Nephron progenitor cell (in vitro differentiated cells): ENCODE results near the gene CD79A.

Experiments used
- DNase-seq: peaks from one replicate; pipeline ENCODE4 v3.0.0; 2021
- H3K27ac Mint-ChIP-seq: 2 replicates; pipeline ENCODE4 v1.8.0; 2021; ENCODE audit warnings: mild to moderate bottlenecking, moderate library complexity, mixed read lengths
- H3K27me3 Mint-ChIP-seq: 2 replicates; pipeline ENCODE4 v1.8.0; 2021; ENCODE audit warnings: mild to moderate bottlenecking, low read depth, mixed read lengths; ENCODE audit not compliant: poor library complexity
- H3K36me3 Mint-ChIP-seq: 2 replicates; pipeline ENCODE4 v1.8.0; 2021; ENCODE audit warnings: low read depth, mixed read lengths
- H3K4me1 Mint-ChIP-seq: 2 replicates; pipeline ENCODE4 v1.8.0; 2021; ENCODE audit warnings: mixed read lengths
- H3K4me3 Mint-ChIP-seq: 2 replicates; pipeline ENCODE4 v1.8.0; 2021; ENCODE audit warnings: mild to moderate bottlenecking, moderate library complexity, mixed read lengths
- H3K9me3 Mint-ChIP-seq: 2 replicates; pipeline ENCODE4 v1.8.0; 2021; ENCODE audit warnings: mild to moderate bottlenecking, moderate library complexity, mixed read lengths
- TF ChIP-seq, protein P1 (sequence below): fragments of 200-600 bp; sonication (generic); IDR thresholded peaks from 2 replicates; pipeline ENCODE4 v1.5.0; 2021; ENCODE audit warnings: antibody characterized with exemption

The CD79A gene

DNA sequence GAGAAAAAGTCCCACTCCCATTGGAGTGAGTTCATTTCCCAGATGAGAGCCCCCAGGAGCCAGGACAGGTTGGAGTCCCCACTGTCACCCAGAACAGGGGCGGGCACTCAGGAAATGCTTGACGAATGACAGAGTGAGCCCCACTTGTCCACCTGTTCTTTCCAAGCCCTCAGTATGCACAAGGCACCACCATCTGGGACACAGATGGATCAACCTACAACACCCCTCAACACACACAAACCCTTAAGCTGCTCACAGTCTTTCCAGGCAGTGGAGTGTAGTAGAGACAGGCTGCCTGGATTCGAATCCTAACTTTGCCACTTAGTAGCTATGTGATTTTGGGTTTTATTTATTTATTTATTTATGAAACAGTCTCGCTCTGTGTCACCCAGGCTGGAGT lies 13.9 kb downstream of the CD79A start:
- H3K27me3 Mint-ChIP-seq, result peaks cover 3% of the 10 kb centered on the region
- TF ChIP-seq, protein P1, sequence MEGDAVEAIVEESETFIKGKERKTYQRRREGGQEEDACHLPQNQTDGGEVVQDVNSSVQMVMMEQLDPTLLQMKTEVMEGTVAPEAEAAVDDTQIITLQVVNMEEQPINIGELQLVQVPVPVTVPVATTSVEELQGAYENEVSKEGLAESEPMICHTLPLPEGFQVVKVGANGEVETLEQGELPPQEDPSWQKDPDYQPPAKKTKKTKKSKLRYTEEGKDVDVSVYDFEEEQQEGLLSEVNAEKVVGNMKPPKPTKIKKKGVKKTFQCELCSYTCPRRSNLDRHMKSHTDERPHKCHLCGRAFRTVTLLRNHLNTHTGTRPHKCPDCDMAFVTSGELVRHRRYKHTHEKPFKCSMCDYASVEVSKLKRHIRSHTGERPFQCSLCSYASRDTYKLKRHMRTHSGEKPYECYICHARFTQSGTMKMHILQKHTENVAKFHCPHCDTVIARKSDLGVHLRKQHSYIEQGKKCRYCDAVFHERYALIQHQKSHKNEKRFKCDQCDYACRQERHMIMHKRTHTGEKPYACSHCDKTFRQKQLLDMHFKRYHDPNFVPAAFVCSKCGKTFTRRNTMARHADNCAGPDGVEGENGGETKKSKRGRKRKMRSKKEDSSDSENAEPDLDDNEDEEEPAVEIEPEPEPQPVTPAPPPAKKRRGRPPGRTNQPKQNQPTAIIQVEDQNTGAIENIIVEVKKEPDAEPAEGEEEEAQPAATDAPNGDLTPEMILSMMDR, result no peak
- H3K9me3 Mint-ChIP-seq, result no peaks in the 10 kb centered on the region
- no peak for DNase-seq
- peaks cover 6% of the 10 kb centered on the region for H3K36me3 Mint-ChIP-seq
- H3K4me3 Mint-ChIP-seq, result no peak overlapping the region
- peaks cover 41% of the 10 kb centered on the region for H3K4me1 Mint-ChIP-seq
- H3K27ac Mint-ChIP-seq, result no peak overlapping the region

DNA sequence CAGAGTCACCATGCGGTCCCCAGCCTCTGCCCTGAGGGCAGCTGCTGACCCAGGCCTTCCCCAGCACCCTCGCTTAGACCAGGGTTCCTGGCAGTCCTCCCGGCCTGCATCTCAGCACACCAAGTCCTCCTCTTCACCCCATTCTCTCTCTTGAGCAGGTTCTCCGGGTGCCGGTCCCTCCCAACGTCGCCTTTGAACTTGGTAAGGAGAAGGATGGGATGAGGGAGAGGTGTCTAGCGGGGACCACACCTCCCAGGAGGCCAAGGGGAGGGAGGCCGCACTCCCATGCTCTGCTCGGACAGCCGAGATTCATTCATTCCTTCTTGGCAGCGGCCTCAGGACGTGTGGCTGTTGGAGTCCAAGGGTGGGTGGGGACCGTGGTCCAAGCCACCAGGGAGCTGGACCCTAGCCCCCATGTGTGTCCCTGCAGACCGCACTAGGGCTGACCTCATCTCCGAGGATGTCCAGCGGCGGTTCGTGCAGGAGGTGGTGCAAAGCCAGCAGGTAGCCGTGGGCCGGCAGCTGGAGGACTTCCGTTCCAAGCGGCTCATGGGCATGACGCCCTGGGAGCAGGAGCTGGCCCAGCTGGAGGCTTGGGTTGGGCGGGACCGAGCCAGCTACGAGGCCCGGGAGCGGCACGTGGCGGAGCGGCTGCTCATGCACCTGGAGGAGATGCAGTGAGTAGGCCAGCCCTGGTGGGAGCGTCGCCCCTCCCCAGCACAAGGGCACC lies 15.3 kb downstream of the CD79A start:
- H3K36me3 Mint-ChIP-seq, result peaks cover 6% of the 10 kb centered on the region
- H3K27ac Mint-ChIP-seq, result no peak overlapping the region
- TF ChIP-seq, protein P1, result no peak
- H3K4me3 Mint-ChIP-seq, result no peak overlapping the region
- H3K9me3 Mint-ChIP-seq, result no peaks in the 10 kb centered on the region
- DNase-seq, result no peak
- H3K4me1 Mint-ChIP-seq, result peaks cover 34% of the 10 kb centered on the region
- H3K27me3 Mint-ChIP-seq, result peaks cover 3% of the 10 kb centered on the region

DNA sequence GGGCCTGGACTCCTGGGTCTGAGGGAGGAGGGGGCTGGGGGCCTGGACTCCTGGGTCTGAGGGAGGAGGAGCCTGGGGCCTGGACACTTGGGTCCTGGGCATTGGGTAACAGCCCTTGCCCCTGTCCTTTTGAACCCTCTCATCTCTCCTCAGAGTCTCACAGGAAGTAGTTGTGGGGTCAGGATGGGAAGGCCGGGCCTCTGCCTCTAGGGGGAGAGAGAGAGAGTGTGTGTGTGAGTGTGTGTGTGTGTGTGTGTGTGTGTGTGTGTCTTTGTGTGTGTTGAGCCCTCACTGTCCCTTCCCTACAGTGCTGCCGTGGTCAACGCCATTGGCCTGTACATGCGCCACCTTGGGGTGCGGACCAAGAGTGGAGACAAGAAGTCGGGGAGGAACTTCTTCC lies 16.8 kb downstream of the CD79A start:
- Mint-ChIP-seq H3K27ac (peak overlapping the region; percentile 27), H3K27me3 (no peaks in the 10 kb centered on the region), H3K4me3 (no peak overlapping the region), H3K36me3 (peaks cover 18% of the 10 kb centered on the region), H3K9me3 (no peaks in the 10 kb centered on the region), H3K4me1 (peaks cover 34% of the 10 kb centered on the region)
- no peak for DNase-seq
- TF ChIP-seq, protein P1, result no peak

DNA sequence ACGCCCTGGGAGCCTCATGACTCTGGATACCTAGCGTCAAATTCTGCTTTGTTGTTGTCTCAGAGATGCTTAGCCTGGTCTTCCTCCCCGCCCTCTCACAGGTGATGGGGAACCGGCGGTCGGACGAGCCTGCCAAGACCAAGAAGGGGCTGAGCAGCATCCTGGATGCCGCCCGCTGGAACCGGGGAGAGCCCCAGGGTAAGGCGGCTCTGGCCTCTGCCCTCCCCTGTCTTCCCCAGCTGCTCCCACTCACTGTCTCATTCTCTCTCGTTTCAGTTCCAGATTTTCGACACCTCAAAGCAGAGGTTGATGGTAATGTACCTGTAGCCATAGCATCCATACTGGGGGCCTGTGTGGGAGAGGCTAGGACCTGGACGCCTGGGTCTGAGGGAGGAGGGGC lies 17.3 kb downstream of the CD79A start:
- DNase-seq, result no peak
- H3K27me3 Mint-ChIP-seq, result no peaks in the 10 kb centered on the region
- TF ChIP-seq, protein P1, result no peak

DNA sequence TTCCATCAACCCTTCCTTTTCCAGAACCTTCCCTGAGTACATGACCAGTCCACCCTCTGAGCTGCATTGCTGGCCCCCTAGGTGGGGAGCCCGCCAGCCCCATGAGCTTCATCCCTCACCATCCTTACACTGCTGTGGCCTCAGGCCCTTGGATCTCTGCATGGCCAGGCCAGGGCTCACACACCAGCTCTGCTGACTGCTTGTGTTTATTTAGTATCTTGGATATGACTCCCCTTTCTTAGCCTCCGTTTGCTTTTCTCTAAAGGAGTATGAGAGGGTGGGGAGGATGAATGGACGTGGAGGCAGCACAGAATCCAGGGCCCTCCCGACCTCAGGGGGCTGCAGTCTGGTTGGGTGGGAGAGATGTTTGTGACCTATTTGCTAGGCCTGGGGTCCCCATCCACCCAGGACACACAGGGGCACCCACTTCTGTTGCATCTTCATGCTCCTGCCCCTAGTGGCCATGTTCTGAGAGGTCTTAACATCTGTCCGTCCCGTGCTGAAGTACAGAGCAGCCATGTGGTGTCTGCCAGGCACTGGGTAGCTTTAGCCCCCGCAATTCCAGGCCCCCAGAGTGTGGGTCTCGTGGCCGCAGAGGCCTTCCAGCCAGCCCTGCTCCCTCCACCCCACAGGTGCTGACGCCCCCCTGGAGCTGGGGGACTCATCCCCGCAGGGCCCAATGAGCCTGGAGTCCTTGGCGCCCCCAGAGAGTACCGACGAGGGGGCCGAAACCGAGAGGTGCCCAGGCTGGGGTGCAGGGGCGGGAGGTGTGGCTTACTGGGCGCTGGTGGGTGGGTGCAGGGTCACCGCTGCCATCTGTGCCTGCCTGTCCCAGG lies 18.9 kb downstream of the CD79A start:
- TF ChIP-seq, protein P1, result no peak
- H3K27me3 Mint-ChIP-seq, result no peaks in the 10 kb centered on the region

More for the DNA sequence above, 17.3 kb downstream of the CD79A start:
- peaks cover 34% of the 10 kb centered on the region for H3K4me1 Mint-ChIP-seq
- no peak overlapping the region for H3K27ac Mint-ChIP-seq
- no peaks in the 10 kb centered on the region for H3K9me3 Mint-ChIP-seq
- H3K36me3 Mint-ChIP-seq, result peaks cover 22% of the 10 kb centered on the region
- H3K4me3 Mint-ChIP-seq, result no peak overlapping the region

More for the DNA sequence above, 18.9 kb downstream of the CD79A start:
- H3K9me3 Mint-ChIP-seq, result no peaks in the 10 kb centered on the region
- DNase-seq, result no peak
- no peak overlapping the region for H3K4me3 Mint-ChIP-seq
- peaks cover 34% of the 10 kb centered on the region for H3K4me1 Mint-ChIP-seq
- H3K36me3 Mint-ChIP-seq, result peaks cover 29% of the 10 kb centered on the region
- H3K27ac Mint-ChIP-seq, result peak overlapping the region; percentile 72
